ENCODE measurements around the gene RO60. TPM values are rescaled to one million over a fixed set of nuclear protein-coding genes. Genes with fewer than 3 reads are reported as not detected.
A peak's percentile ranks its signal among the peaks of the same experiment; 100 is the strongest.

RO60 gene
- total RNA-seq, 1 experiment from 2014 or later = 86.4 TPM

DNA sequence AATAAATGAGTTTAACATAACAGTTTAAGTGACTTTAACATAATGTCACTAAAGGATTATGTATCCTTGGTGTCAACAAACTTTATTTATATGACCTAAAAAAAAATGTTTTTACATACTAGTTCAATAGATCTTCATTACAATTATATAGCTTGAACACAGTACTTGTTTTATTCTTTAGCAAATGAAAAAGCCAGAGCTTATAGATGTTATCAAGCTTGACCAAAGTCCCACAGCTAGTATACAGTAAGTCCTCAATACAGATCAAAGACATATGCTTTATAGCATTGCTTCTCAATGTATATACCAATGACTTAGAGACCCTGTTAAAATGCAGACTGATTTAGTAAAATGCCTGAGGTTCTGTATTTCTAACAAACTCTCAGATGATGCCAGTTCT, 42.6 kb upstream of the RO60 start (continued):
- TF ChIP-seq, protein P1, sequence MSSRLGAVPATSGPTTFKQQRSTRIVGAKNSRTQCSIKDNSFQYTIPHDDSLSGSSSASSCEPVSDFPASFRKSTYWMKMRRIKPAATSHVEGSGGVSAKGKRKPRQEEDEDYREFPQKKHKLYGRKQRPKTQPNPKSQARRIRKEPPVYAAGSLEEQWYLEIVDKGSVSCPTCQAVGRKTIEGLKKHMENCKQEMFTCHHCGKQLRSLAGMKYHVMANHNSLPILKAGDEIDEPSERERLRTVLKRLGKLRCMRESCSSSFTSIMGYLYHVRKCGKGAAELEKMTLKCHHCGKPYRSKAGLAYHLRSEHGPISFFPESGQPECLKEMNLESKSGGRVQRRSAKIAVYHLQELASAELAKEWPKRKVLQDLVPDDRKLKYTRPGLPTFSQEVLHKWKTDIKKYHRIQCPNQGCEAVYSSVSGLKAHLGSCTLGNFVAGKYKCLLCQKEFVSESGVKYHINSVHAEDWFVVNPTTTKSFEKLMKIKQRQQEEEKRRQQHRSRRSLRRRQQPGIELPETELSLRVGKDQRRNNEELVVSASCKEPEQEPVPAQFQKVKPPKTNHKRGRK (CRISPR knock-in tag; IDR thresholded peaks at IDR 0.05; ENCODE audit: borderline replicate concordance) = no peak
- TF ChIP-seq, protein P2, sequence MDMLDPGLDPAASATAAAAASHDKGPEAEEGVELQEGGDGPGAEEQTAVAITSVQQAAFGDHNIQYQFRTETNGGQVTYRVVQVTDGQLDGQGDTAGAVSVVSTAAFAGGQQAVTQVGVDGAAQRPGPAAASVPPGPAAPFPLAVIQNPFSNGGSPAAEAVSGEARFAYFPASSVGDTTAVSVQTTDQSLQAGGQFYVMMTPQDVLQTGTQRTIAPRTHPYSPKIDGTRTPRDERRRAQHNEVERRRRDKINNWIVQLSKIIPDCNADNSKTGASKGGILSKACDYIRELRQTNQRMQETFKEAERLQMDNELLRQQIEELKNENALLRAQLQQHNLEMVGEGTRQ (CRISPR knock-in tag; IDR thresholded peaks at IDR 0.05) = no peak

DNA sequence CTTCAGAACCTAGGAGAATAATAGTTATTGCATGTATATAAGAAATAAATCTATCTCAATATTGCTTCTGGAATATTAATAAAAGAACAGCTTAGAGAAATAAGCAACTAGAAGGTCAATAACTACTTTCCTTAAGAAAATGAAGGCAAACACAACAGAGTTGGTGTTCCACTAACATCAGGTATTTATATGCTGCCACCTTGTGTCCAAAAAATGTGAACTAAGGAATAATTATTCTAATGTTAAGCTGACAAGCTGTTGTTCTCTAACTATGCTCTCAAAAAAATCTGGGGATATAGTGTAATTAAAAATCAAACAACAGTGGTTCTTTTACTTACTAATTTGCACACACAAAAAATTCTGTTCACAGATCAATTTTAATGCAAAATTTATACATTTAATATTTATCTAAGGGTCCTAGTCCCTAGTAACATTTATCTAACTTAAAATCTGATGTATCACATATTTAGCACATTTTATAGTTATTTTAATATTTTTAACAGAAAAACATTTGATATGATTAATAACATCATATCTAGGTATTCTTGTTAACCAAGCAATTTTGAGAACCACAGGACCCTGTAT, 39.9 kb upstream of the RO60 start:
- DNase-seq (ENCODE audit: low spot score) (no peak), ATAC-seq (0 out of 2 replicates have a peak, but pooled peaks have one; percentile 34)
- Mint-ChIP-seq H3K4me3 (no peak overlapping the region), H3K4me1 (peaks cover 5% of the 10 kb centered on the region), H3K27ac (no peak overlapping the region), H3K9me3 (no peaks in the 10 kb centered on the region), H3K36me3 (peaks cover 6% of the 10 kb centered on the region), H3K27me3 (ENCODE audit: low read depth) (no peaks in the 10 kb centered on the region)
- ChIA-PET POLR2A (no interaction called here), CTCF (interaction anchor here (0.6 to 2.1 kb wide), 8 partner anchors 22 to 545 kb away, joined by 3 to 16 read pairs (median 4); no protein-coding TSS in a partner anchor)
- TF ChIP-seq ZNF671 (CRISPR knock-in tag; IDR thresholded peaks at IDR 0.05) = no peak
- TF ChIP-seq, protein P3, sequence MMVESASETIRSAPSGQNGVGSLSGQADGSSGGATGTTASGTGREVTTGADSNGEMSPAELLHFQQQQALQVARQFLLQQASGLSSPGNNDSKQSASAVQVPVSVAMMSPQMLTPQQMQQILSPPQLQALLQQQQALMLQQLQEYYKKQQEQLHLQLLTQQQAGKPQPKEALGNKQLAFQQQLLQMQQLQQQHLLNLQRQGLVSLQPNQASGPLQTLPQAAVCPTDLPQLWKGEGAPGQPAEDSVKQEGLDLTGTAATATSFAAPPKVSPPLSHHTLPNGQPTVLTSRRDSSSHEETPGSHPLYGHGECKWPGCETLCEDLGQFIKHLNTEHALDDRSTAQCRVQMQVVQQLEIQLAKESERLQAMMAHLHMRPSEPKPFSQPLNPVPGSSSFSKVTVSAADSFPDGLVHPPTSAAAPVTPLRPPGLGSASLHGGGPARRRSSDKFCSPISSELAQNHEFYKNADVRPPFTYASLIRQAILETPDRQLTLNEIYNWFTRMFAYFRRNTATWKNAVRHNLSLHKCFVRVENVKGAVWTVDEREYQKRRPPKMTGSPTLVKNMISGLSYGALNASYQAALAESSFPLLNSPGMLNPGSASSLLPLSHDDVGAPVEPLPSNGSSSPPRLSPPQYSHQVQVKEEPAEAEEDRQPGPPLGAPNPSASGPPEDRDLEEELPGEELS (CRISPR knock-in tag; IDR thresholded peaks at IDR 0.05) = no peak

- no peak for DNase-seq (ENCODE audit: low spot score)
- TF ChIP-seq, protein P4, sequence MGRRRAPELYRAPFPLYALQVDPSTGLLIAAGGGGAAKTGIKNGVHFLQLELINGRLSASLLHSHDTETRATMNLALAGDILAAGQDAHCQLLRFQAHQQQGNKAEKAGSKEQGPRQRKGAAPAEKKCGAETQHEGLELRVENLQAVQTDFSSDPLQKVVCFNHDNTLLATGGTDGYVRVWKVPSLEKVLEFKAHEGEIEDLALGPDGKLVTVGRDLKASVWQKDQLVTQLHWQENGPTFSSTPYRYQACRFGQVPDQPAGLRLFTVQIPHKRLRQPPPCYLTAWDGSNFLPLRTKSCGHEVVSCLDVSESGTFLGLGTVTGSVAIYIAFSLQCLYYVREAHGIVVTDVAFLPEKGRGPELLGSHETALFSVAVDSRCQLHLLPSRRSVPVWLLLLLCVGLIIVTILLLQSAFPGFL (CRISPR knock-in tag; IDR thresholded peaks at IDR 0.05; ENCODE audit: borderline replicate concordance) = no peak
- TF ChIP-seq STAT6 (CRISPR knock-in tag; conservative IDR thresholded peaks at IDR 0.05; ENCODE audit: low read depth) (no peak), ZNF281 (CRISPR knock-in tag; IDR thresholded peaks at IDR 0.05) (no peak), ZNF425 (CRISPR knock-in tag; conservative IDR thresholded peaks at IDR 0.05) (no peak), IRF2 (CRISPR knock-in tag; IDR thresholded peaks at IDR 0.05; ENCODE audit: borderline replicate concordance, low read depth) (no peak)
- TF ChIP-seq, protein P5, sequence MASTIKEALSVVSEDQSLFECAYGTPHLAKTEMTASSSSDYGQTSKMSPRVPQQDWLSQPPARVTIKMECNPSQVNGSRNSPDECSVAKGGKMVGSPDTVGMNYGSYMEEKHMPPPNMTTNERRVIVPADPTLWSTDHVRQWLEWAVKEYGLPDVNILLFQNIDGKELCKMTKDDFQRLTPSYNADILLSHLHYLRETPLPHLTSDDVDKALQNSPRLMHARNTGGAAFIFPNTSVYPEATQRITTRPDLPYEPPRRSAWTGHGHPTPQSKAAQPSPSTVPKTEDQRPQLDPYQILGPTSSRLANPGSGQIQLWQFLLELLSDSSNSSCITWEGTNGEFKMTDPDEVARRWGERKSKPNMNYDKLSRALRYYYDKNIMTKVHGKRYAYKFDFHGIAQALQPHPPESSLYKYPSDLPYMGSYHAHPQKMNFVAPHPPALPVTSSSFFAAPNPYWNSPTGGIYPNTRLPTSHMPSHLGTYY (CRISPR knock-in tag; IDR thresholded peaks at IDR 0.05) = no peak
These were observed 34.2 kb upstream of the RO60 start for GRCh38 chr1:193025218-193025617.

More at GRCh38 chr1:193025218-193025617, 34.2 kb upstream of the RO60 start:
- ChIA-PET POLR2A (no interaction called here), CTCF (interaction anchor here (1.5 kb wide), 1 partner anchor 548 kb away, joined by 3 read pairs; no protein-coding TSS in a partner anchor)
- H3K4me3 Mint-ChIP-seq = no peak overlapping the region
- H3K27me3 Mint-ChIP-seq (ENCODE audit: low read depth) = no peaks in the 10 kb centered on the region
- H3K36me3 Mint-ChIP-seq = peaks cover 9% of the 10 kb centered on the region
- no peak overlapping the region for H3K27ac Mint-ChIP-seq
- no peaks in the 10 kb centered on the region for H3K9me3 Mint-ChIP-seq
- no peak for ATAC-seq
- H3K4me1 Mint-ChIP-seq = peaks cover 9% of the 10 kb centered on the region
